Measurements from ENCODE around the gene GASK1A. TPM values are rescaled to one million over a fixed set of nuclear protein-coding genes. Genes with fewer than 3 reads are reported as not detected.

Gene GASK1A
- total RNA-seq, 1 donor from 2014 or later = not detected

DNA sequence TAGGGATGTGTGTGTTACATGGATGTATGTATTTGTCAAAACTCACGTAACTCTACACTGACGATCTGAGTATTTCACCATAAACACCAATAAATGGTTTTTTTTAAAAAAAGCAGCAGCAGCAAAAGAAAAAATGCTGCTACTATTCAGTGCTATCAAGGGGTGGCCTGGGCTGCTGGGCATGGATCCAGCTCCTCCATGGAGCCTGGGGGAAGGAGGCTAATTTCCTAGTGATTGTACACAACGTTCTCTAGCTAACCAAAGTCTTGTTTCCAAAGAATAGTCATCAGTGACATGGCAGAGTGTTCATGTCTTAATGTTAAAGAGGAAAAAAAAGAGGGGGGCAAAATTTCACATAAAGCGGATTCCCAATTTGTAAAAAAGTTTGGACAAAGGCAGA is 97.7 kb downstream of the GASK1A start:
- intact Hi-C loops (cut with micrococcal nuclease) = no loop called here
- no peak for DNase-seq
- H3K27me3 Mint-ChIP-seq = peaks cover 4% of the 10 kb centered on the region
- H3K36me3 Mint-ChIP-seq (ENCODE audit: low read depth) = peaks cover 27% of the 10 kb centered on the region
- H3K4me1 Mint-ChIP-seq = no peaks in the 10 kb centered on the region
- H3K9me3 Mint-ChIP-seq = peaks cover 3% of the 10 kb centered on the region
- H3K27ac Mint-ChIP-seq = no peak overlapping the region
- no peak overlapping the region for H3K4me3 Mint-ChIP-seq

- Mint-ChIP-seq H3K4me3 (no peak overlapping the region), H3K9me3 (peaks cover 3% of the 10 kb centered on the region), H3K4me1 (no peaks in the 10 kb centered on the region), H3K36me3 (ENCODE audit: low read depth) (peaks cover 31% of the 10 kb centered on the region), H3K27ac (no peak overlapping the region), H3K27me3 (peaks cover 4% of the 10 kb centered on the region)
- no peak for DNase-seq
- intact Hi-C loops (cut with micrococcal nuclease) = no loop called here
These were observed 98.2 kb downstream of the GASK1A start for GRCh38 chr3:43077261-43077660.

- Mint-ChIP-seq H3K27ac (no peak overlapping the region), H3K4me3 (no peak overlapping the region), H3K36me3 (ENCODE audit: low read depth) (peaks cover 35% of the 10 kb centered on the region), H3K4me1 (no peaks in the 10 kb centered on the region), H3K27me3 (peaks cover 1% of the 10 kb centered on the region), H3K9me3 (peaks cover 3% of the 10 kb centered on the region)
- intact Hi-C loops (cut with micrococcal nuclease) = no loop called here
- DNase-seq = no peak
These were observed 98.6 kb downstream of the GASK1A start for GRCh38 chr3:43077707-43078106.

DNA sequence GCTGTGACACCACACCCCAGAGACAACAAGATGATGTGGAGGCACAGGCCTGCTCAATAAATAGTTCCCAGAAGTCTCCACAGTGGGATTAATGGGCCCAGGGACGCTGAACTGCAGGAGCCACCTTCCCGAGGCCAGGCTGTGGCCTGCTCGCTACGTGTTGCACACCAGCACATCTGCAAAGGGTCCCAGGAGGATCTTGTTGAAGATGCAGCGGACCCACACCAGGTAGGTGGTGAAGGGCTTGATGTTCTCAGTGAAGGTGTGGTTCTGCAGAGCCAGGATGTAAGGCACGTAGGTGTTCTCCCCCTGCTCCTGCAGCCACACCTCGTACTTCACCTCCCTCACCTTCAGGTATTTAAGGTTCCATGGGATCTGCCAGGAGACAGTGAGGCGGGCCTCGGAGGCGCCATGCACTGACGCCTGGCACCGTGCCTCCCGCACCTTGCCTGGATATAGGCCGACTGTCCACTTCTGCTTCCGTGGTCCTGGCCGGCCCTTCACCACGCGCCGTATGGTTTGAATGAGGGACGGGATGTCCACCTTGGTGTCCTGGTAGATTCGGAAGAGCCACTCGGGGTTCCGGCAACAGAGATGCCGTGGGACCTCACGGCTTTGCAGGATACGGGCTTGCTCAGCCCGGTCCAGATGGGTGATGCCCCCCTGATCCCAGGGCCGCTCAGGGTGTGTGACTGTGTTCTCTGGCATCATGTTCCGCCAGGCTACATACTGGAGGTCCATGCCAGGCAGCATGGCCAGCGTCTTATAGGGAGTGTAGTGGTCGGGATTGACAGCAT is 100.6 kb downstream of the GASK1A start:
- Mint-ChIP-seq H3K9me3 (peaks cover 3% of the 10 kb centered on the region), H3K36me3 (ENCODE audit: low read depth) (peaks cover 40% of the 10 kb centered on the region), H3K27me3 (no peaks in the 10 kb centered on the region), H3K4me3 (no peak overlapping the region), H3K27ac (no peak overlapping the region), H3K4me1 (no peaks in the 10 kb centered on the region)
- DNase-seq = no peak
- intact Hi-C loops (cut with micrococcal nuclease) = no loop called here

DNA sequence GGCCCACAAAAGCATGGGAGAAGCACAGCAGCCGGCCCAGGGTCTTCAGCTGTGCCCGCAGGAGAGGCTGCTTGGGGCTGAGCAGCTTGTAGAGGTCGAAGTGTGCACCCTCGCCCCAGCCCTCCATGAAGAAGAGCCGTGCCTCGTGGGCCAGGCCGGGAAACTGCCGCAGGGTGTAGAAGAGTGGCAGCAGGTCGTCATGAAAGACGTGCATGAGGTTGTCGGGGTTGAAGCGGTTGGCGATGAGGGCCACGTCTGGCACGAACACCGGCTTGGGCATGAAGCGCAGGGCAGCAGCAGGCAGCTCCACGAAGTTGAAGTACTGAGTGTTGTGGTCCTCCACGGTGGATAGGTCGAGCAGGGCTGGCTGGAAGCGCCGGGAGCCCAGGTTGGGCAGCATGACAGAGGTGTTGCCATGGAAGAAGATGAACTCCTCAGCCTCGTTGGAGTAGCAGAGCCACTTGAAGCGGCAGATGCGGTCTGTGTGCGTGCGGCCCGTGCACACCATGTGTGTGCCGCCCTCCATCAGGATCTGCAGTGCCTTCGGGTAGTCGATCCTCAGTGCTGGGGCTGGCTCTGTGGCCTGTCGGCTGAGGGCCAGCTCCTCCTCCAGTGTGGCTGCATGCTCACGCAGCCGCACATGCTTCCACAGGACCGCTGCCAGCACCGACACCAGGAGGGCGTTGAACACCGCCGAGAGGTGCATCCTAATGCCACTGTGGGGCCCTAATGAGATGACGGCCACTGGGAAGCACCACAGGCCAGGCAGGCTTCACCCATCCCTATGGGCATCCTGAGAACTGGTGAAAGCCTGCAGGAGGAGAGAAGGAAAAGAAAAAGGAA is 101.8 kb downstream of the GASK1A start:
- Mint-ChIP-seq H3K4me3 (no peak overlapping the region), H3K27me3 (no peaks in the 10 kb centered on the region), H3K9me3 (peaks cover 9% of the 10 kb centered on the region), H3K27ac (no peak overlapping the region), H3K36me3 (ENCODE audit: low read depth) (peaks cover 42% of the 10 kb centered on the region), H3K4me1 (no peaks in the 10 kb centered on the region)
- no peak for DNase-seq
- intact Hi-C loops (cut with micrococcal nuclease) = no loop called here

DNA sequence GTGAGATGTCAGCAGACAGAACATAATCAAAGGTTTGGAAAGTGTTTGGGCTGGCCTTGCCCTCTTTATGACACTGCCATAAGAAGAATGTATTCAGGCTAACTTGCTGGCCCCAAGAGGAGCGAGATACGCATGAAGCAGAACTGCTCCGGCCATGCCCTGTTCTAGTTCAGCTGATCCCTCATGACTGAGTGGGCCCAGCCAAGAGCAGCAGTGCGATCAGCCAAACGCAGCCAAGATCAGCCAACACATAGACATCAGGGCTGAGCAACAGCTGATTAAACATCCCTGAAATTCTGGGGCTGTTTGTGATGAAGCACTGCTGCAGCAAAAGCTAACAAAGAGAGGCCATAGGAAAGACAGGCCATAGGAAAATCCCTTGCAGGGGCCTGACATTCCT is 102.7 kb downstream of the GASK1A start:
- Mint-ChIP-seq H3K9me3 (peaks cover 9% of the 10 kb centered on the region), H3K4me1 (peaks cover 5% of the 10 kb centered on the region), H3K27me3 (no peaks in the 10 kb centered on the region), H3K4me3 (no peak overlapping the region), H3K27ac (no peak overlapping the region), H3K36me3 (ENCODE audit: low read depth) (peaks cover 42% of the 10 kb centered on the region)
- intact Hi-C loops (cut with micrococcal nuclease) = no loop called here
- DNase-seq = no peak

GRCh38 chr3:43082457-43082856 is 103.3 kb downstream of the GASK1A start:
- Mint-ChIP-seq H3K27ac (no peak overlapping the region), H3K4me1 (peaks cover 6% of the 10 kb centered on the region), H3K9me3 (peaks cover 9% of the 10 kb centered on the region), H3K4me3 (no peak overlapping the region), H3K36me3 (ENCODE audit: low read depth) (peaks cover 39% of the 10 kb centered on the region), H3K27me3 (no peaks in the 10 kb centered on the region)
- intact Hi-C loops (cut with micrococcal nuclease) = no loop called here
- DNase-seq = no peak

- H3K27me3 Mint-ChIP-seq = no peaks in the 10 kb centered on the region
- peaks cover 17% of the 10 kb centered on the region for H3K36me3 Mint-ChIP-seq (ENCODE audit: low read depth)
- peaks cover 6% of the 10 kb centered on the region for H3K9me3 Mint-ChIP-seq
- H3K4me3 Mint-ChIP-seq = no peak overlapping the region
- DNase-seq = no peak
- intact Hi-C loops (cut with micrococcal nuclease) = no loop called here
- no peak overlapping the region for H3K27ac Mint-ChIP-seq
- H3K4me1 Mint-ChIP-seq = peaks cover 6% of the 10 kb centered on the region
These were observed 107.5 kb downstream of the GASK1A start for GRCh38 chr3:43086460-43087165.

GRCh38 chr3:43087249-43087776 is 108.2 kb downstream of the GASK1A start:
- intact Hi-C loops (cut with micrococcal nuclease) = no loop called here
- DNase-seq = no peak
- Mint-ChIP-seq H3K4me3 (no peak overlapping the region), H3K9me3 (peaks cover 6% of the 10 kb centered on the region), H3K27ac (no peak overlapping the region), H3K36me3 (ENCODE audit: low read depth) (peaks cover 10% of the 10 kb centered on the region), H3K27me3 (no peaks in the 10 kb centered on the region), H3K4me1 (peaks cover 6% of the 10 kb centered on the region)

GRCh38 chr3:43089081-43089480 is 110.0 kb downstream of the GASK1A start:
- intact Hi-C loops (cut with micrococcal nuclease) = no loop called here
- no peak for DNase-seq
- Mint-ChIP-seq H3K4me3 (no peak overlapping the region), H3K9me3 (peaks cover 6% of the 10 kb centered on the region), H3K27ac (no peak overlapping the region), H3K27me3 (no peaks in the 10 kb centered on the region), H3K4me1 (peaks cover 6% of the 10 kb centered on the region), H3K36me3 (ENCODE audit: low read depth) (peaks cover 4% of the 10 kb centered on the region)

DNA sequence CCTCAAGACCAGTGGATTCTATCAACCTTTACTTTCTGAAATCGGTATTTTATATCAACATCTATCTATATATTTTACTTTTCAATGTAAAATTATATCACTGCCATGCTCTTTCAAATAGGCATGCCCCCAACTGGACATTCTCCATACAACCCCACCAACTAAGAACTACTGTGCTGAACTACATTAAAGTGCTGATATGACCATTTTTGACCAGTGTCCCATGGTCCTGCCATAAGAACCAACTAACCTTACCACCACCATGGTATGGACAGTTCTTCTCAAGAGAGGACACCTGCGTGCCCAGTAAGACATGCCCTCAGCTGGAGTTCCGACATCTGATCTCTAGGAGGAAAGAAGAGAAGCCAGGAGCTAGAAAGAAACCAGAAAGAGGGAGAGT is 111.1 kb downstream of the GASK1A start:
- Mint-ChIP-seq H3K4me3 (no peak overlapping the region), H3K9me3 (peaks cover 1% of the 10 kb centered on the region), H3K27ac (no peak overlapping the region), H3K36me3 (ENCODE audit: low read depth) (peaks cover 2% of the 10 kb centered on the region), H3K4me1 (peaks cover 6% of the 10 kb centered on the region), H3K27me3 (no peaks in the 10 kb centered on the region)
- intact Hi-C loops (cut with micrococcal nuclease) = no loop called here
- DNase-seq = no peak

- Mint-ChIP-seq H3K4me3 (no peak overlapping the region), H3K9me3 (no peaks in the 10 kb centered on the region), H3K36me3 (ENCODE audit: low read depth) (no peaks in the 10 kb centered on the region), H3K27ac (no peak overlapping the region), H3K4me1 (peaks cover 4% of the 10 kb centered on the region), H3K27me3 (no peaks in the 10 kb centered on the region)
- no peak for DNase-seq
- intact Hi-C loops (cut with micrococcal nuclease) = no loop called here
These were observed 112.4 kb downstream of the GASK1A start for GRCh38 chr3:43091481-43091880.

DNA sequence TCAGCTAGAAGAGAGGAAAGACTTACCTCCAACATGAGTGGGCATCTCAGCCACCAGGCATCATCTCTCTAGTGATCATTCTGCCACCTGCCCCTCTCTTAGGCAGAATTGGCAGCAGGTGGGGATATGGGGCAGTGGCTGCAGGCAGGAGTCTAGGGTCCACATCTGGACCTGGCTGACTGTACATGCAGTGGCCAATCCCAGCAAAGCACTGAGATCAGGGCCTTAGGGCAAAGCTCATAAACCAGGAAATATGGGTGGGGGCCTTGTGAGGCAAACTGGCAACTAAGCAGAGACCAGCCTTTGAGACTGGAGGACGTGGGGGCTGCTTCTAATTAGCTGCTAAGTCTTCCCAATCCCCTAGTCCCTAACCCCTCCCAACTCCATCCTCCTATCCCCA is 113.9 kb downstream of the GASK1A start:
- no peaks in the 10 kb centered on the region for H3K36me3 Mint-ChIP-seq (ENCODE audit: low read depth)
- no peaks in the 10 kb centered on the region for H3K4me1 Mint-ChIP-seq
- H3K27me3 Mint-ChIP-seq = no peaks in the 10 kb centered on the region
- intact Hi-C loops (cut with micrococcal nuclease) = no loop called here
- DNase-seq = no peak
- H3K9me3 Mint-ChIP-seq = no peaks in the 10 kb centered on the region
- H3K27ac Mint-ChIP-seq = no peak overlapping the region
- no peak overlapping the region for H3K4me3 Mint-ChIP-seq

DNA sequence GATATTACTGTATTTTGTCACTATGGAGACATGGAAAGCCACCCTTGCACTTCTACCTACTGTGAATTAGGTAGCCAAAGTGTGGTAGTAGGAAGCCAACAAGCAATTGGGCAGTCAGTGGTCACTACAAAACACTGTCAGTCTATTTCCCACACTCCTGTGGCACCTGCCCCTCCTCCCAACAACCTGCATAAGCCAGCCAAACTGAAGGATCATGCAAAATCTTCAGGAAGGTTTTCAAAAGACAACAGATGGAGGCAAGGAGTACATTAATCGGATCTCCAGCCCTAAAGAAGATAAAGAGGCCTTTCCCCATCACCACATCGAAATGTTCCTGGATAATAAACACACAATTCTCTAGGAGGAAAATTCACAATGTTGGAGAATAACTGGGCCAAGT is 114.9 kb downstream of the GASK1A start:
- DNase-seq = no peak
- H3K27me3 Mint-ChIP-seq = no peaks in the 10 kb centered on the region
- no peaks in the 10 kb centered on the region for H3K36me3 Mint-ChIP-seq (ENCODE audit: low read depth)
- H3K9me3 Mint-ChIP-seq = no peaks in the 10 kb centered on the region
- H3K4me1 Mint-ChIP-seq = no peaks in the 10 kb centered on the region
- intact Hi-C loops (cut with micrococcal nuclease) = no loop called here
- H3K4me3 Mint-ChIP-seq = no peak overlapping the region
- H3K27ac Mint-ChIP-seq = no peak overlapping the region

All from activated CD4-positive, alpha-beta T cell treated with anti-CD3 and anti-CD28 coated beads, Interleukin-2, amount 10 ng/mL, durations not matched to agents 24 days and 14 days (primary cell).